GM19397 (cell line): ENCODE results near the gene ORC3.
"Not testable (repeated sequence)": the region's sequence is repeated elsewhere in the genome, so short reads cannot be mapped to it uniquely, and the experiment has no call there.

ENCODE experiments used
- ATAC-seq: cut with Tn5 transposase; IDR thresholded peaks from one replicate; pipeline ENCODE4 v1.9.1; 2021; ENCODE audit warnings: mild to moderate bottlenecking, moderate library complexity; ENCODE audit not compliant: unreplicated experiment

The ORC3 gene

GRCh38 chr6:87590990-87591389 lies 1.1 kb downstream of the ORC3 start:
- ATAC-seq, result no peak

- no peak for ATAC-seq
These were observed 10.6 kb downstream of the ORC3 start for GRCh38 chr6:87600576-87600975.

- no peak for ATAC-seq
These were observed 16.3 kb downstream of the ORC3 start for GRCh38 chr6:87606199-87606598.

GRCh38 chr6:87608802-87609201 lies 18.9 kb downstream of the ORC3 start:
- no peak for ATAC-seq

- ATAC-seq, result not testable (repeated sequence)
These were observed 23.1 kb downstream of the ORC3 start for GRCh38 chr6:87613018-87613417.

GRCh38 chr6:87617405-87617804 lies 27.5 kb downstream of the ORC3 start:
- no peak for ATAC-seq

GRCh38 chr6:87618531-87618930 lies 28.6 kb downstream of the ORC3 start:
- ATAC-seq, result no peak

- ATAC-seq, result no peak
These were observed 33.3 kb downstream of the ORC3 start for GRCh38 chr6:87623248-87623647.

- no peak for ATAC-seq
These were observed 38.5 kb downstream of the ORC3 start for GRCh38 chr6:87628424-87628823.

GRCh38 chr6:87628881-87629280 lies 38.9 kb downstream of the ORC3 start:
- no peak for ATAC-seq

GRCh38 chr6:87630746-87631145 lies 40.8 kb downstream of the ORC3 start:
- no peak for ATAC-seq

- ATAC-seq, result no peak
These were observed 43.9 kb downstream of the ORC3 start for GRCh38 chr6:87633851-87634250.

GRCh38 chr6:87636315-87636714 lies 46.4 kb downstream of the ORC3 start:
- no peak for ATAC-seq

GRCh38 chr6:87637106-87637505 lies 47.2 kb downstream of the ORC3 start:
- no peak for ATAC-seq

- no peak for ATAC-seq
These were observed 49.4 kb downstream of the ORC3 start for GRCh38 chr6:87639373-87639772.

GRCh38 chr6:87641065-87641692 lies 51.2 kb downstream of the ORC3 start:
- no peak for ATAC-seq

- no peak for ATAC-seq
These were observed 55.1 kb downstream of the ORC3 start for GRCh38 chr6:87645080-87645479.

- ATAC-seq, result no peak
These were observed 63.4 kb downstream of the ORC3 start for GRCh38 chr6:87653074-87653962.

- ATAC-seq, result no peak
These were observed 64.2 kb downstream of the ORC3 start for GRCh38 chr6:87654122-87654521.

- ATAC-seq, result no peak
These were observed 65.0 kb downstream of the ORC3 start for GRCh38 chr6:87654875-87655454.

- ATAC-seq, result no peak
These were observed 65.9 kb downstream of the ORC3 start for GRCh38 chr6:87655824-87656223.

- no peak for ATAC-seq
These were observed 66.9 kb downstream of the ORC3 start for GRCh38 chr6:87656857-87657256.
